HUDEP-2 (cell line): ENCODE measurements around the gene THAP5.

Source experiments
- DNase-seq, 76 experiments: peaks; one replicate each; lab custom pipeline; 2025; ENCODE audit not compliant: unreplicated experiment in 76 of 76; lab: John Stamatoyannopoulos, UW

THAP5 gene

DNA sequence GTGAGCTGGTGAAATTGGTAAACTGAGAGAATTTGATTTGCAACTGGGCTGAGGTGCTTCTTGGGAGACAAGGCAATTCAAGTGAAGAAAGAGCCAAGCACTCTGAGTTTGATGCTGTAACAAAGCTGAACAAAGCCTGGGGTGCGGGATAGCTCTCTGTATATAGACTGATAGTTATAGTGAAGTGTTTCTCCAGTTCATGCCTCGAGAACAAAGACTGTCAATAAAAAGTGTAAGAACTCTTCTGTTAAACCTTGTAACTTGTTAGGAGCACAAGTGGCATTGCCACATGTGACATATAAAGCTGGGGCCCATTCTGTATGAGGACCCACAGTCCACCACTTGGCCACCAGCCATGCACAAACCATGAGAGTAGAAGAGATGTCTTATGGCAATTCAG lies 32.3 kb downstream of the THAP5 start:
- DNase-seq: peak in 4 of 76 experiments; percentile 5 to 12 (median 8)

DNA sequence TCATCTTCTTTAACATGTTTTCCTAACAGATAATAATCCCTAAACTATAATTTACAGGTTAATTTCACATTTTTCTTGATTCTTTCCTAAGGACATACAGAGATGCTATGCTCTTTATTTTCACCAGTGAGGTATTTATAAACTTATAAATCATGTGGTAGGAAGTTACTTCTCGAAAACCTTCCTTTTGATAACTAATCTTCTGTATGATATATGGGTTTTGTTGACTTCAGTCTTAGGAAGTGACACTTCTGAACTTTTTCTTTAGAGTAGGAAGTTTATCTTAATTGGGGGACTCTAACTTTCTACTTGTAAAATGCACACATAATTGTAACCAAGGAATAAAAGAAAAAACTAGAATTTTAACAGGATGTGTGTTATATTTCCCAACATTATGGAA lies 33.8 kb downstream of the THAP5 start:
- no peak for DNase-seq

DNA sequence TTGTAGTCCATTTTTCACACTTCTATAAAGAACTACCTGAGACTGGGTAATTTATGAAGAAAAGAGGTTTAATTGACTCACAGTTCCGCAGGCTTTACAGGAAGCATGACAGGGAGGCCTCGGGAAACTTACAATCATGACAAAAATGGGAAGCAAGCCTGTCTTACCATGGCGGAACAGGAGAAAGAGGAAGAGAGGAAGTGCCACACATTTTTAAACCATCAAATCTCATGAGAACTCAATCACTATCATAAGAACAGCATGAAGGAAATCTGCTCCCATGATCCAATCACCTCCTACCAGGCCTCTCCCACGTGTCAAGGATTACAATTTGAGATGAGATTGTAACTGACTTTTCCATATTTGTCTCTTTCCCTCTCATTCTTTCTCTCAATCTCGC lies 34.2 kb downstream of the THAP5 start:
- no peak for DNase-seq

DNA sequence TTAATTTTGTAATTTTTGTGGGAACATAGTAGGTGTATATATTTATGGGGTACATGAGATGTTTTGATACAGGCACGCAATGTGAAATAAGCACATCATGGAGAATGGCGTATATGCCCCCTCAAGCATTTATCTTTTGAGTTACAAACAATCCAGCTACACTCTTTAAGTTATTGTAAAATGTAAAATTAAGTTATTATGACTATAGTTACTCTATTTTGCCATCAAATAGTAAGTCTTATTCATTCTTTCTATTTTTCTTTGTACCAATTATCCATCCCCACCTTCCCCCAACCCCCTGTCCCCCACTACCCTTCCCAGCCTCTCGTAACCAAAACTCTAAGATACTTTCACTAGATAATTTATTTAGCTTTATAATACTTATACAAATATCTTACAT lies 35.8 kb downstream of the THAP5 start:
- no peak for DNase-seq

DNA sequence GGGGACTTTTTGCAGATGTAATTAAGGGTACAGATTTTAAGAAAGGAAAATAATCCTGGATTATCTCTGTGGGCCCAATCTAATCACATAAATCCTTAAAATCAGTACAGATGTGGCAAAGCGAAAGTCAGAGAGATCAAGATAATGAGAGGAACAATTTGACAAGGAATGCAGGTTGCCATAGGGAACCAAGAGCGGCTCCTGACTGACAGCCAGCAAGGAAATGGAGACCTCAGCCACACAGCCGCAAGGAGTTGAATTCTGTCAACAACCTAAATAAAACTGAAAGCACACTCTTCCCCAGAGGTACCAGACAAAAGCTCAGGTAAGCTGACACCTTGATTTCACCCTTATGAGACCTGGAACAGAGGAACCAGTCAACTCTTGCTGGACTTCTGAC lies 40.2 kb downstream of the THAP5 start:
- DNase-seq: no peak

DNA sequence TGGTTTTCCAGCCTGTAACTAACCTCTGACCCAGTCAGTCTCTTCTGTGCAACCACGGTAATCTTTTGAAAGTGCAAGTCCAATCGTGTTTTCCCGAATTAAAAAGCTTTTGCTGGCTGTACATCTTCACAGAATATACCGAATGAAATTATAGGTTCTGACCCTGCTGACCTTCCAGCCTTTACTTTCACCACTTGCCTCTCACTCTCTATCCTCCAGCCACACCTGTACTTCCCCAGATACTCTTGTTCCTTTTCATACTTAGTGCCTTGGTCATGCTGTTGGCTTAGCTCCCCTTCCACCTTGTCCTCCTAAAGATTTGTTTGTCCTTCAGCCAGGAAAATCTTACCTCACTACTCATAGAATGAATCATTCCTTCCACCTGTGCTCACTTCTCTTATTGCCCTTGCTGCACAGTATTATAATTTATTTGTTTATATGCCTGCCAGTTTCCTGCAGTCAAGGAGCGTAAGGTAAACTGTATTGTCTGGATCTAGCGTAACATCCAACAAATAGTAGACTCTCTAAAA lies 41.3 kb downstream of the THAP5 start:
- DNase-seq: no peak

DNA sequence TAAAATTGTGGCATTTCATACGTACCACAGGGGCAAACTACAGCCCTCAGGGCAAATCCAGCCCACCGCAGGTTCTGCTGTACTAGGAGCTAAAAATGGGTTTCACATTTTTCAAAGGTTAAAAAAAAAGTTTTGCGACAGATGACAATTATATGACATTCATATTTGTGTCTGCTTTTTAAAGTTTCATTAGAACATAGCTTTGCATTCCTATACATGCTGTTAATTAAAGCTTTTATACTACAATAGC lies 42.8 kb downstream of the THAP5 start:
- DNase-seq: no peak

DNA sequence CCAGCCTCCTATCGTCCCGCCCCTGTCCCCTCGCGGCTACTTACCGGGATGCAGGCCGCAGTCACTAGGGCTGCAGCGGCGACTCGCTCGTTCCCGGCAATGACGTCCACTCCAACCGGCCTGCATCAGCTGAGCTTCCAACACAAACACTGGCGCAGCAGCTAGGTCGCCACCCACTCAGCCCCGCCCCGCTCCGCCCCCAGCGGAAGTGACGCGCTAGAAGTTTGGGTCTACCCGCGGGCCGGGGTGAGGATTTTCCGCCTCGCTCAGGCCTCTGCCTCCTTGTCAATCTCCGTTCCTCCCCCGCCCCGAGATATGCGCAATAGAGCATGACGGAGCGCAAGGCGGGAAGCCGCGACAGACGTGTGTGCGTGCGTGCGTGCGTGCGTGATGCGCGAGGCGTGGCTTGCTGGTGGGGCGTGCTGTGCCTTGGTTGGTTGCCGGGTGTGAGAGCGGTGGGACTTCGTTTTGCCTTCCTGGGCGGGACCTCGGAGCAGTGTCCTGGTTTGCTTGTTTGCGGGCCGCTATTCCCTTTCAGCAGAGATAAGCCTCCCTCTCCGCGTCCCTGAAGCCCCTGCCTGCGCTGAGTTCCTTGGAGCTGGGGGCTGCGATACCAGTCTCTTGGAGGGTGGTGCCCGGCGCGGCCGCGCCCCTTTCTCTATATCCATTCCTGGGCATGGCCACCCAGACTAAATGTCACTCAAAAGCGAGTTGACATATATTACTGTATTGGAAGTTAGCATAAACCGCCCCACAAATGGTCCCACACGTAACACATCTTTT lies 43.3 kb downstream of the THAP5 start, which contains the start of gene PNPLA8:
Gene PNPLA8, minus strand, starts transcription at position 151 of the 783 bp plus-strand sequence. CDS start 10,644 bp downstream, outside the sequence.
- DNase-seq: peak; percentile 79 to 99 (median 98)

DNA sequence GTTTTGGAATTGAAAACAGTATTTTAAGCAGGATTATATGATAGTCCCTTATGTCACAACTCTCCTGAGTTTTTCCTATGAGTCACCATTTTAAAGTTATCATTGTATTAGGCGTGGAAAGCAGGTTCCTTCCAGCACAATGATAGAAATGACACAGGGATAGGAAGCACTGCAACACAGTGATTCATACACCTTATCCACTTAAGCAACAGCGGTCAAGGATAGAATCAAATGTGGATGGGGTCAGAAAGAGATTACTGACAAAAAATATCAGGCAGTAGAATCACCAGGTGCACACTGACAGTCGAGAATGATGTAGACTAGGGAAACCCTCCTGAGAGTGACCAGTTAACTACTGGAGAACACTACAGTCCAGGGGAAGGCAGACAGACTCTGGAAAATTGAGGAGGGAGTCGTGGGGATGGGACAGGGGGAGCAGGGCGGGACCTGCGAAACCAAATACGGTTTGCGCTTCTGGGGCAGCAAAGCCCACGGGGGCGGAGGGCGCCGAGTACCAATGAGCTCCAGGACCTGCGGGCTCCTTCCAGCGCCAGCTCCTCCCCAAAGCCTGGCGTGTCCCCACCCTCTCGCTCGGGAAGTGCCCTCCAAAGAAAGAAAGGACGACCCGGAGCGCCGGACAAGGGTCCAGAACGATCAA lies 44.0 kb downstream of the THAP5 start:
- peak in 48 of 76 experiments; percentile 38 to 79 (median 68) for DNase-seq

DNA sequence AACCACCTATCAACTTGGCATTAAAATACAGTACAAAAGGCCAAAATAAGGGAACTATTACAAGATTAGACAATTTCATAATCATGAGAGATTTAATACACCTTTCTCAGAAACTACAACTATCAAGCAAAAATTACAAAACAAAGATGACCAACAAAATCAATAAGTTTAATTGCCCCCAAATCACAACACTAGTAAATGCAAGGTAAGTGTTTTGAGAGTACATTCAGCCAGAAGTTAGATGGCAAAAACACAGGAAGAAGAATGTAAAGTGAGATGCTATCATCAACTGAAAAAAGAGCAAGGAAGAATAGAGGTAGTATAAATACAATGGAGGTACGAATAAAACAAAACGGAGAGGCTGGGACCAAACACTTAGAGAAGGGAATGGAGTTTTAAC lies 46.7 kb downstream of the THAP5 start:
- no peak for DNase-seq

DNA sequence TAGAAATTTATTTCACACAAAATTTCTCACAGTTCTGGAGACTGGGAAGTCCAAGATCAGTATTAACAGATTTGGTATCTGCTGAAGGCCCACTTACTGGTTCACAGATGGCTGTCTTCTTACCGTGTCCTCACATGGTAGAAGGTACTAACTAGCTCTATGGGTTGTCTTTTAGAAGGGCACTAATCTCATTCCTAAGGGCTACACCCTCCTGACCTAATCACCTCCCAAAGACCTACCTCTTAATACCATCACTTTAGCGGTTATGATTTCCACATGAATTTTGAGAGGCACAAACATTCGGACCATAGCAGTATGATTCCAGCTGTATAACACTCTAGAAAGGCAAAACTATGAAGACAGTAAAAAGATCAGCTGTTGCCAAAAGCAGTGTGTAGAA lies 51.6 kb downstream of the THAP5 start:
- DNase-seq: no peak

DNA sequence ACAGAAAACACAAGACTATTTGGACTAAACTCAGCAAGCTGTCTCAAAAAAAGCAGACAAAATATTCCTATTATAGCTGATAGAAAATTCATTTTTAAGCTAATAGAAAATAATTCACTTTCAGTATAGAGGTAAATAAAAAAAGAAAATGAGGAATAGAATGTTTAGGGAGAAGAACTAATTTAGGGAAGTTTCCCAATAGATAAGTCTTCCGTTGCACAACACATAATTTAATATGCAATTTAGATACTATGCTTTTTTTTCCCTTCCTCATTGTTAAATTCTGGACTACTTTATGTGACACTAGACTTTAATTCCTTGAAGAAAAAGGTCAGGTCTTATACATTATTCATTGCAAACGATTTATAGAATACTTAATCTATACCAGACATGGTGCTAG lies 53.9 kb downstream of the THAP5 start:
- no peak for DNase-seq

DNA sequence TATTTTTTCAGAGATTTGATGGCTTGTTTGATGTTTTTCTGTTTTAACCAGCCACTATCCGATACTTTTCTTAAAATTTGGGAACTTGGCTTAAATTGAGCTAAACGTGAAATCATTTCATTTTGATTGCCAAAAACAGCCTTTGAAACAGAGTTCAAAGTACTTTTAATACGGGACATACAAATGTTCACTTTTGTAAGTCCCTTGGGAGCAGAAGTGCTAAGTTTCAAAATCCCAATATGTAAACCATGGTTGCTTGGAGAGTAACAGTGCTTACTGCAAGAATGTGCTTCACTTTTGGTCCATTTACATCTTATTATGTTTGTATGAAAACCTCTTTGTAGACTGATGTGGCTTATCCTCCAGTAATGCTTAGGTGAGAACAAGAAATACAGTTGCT lies 54.5 kb downstream of the THAP5 start:
- no peak for DNase-seq
